Panc1 (cell line): ENCODE data around the gene SNX15.

Source experiments
- POLR2AphosphoS5 ChIP-seq: IDR thresholded peaks from 2 replicates; pipeline ENCODE4 v1.6.1; 2012; ENCODE audit warnings: mild to moderate bottlenecking, low read depth, low read length, moderate library complexity
- TCF7L2 ChIP-seq: IDR thresholded peaks from 2 replicates; pipeline ENCODE4 v1.6.1; 2011; ENCODE audit warnings: mild to moderate bottlenecking, low read depth, low read length, inconsistent platforms
- TF ChIP-seq, protein P1 (sequence below): fragments of 450-650 bp; IDR thresholded peaks from 2 replicates; pipeline ENCODE4 v1.5.1; 2017; ENCODE audit warnings: mild to moderate bottlenecking
- TF ChIP-seq, protein P2 (sequence below), 2 experiments: IDR thresholded peaks; 2 replicates each; pipeline ENCODE4 v1.6.1; 2011 to 2012; ENCODE audit warnings: low read depth in 2 of 2, control low read depth in 1 of 2, low read length in 1 of 2, mild to moderate bottlenecking in 1 of 2, moderate library complexity in 1 of 2; ENCODE audit not compliant: insufficient read depth in 1 of 2

DNA sequence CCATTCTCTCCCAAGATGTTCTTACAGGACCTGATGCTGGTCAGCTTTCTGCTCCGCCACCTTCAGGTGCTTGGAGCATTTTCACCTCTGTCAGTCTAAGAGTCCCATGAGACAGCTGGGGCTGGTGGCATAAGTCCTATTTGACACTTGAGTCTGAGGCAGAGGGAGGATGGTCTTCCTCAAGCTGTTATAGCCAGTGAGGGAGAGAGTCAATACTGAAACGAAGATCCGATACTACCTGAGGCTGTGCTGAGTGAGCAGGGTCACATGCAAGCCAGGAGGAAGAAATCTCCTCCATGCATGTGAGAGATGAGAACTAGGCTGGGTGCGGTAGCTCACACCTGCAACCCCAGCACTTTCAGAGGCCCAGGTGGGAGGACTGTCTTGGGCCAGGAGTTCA is 62.4 kb downstream of the SNX15 start:
- TF ChIP-seq POLR2AphosphoS5 (no peak), TCF7L2 (no peak)
- TF ChIP-seq, protein P1, sequence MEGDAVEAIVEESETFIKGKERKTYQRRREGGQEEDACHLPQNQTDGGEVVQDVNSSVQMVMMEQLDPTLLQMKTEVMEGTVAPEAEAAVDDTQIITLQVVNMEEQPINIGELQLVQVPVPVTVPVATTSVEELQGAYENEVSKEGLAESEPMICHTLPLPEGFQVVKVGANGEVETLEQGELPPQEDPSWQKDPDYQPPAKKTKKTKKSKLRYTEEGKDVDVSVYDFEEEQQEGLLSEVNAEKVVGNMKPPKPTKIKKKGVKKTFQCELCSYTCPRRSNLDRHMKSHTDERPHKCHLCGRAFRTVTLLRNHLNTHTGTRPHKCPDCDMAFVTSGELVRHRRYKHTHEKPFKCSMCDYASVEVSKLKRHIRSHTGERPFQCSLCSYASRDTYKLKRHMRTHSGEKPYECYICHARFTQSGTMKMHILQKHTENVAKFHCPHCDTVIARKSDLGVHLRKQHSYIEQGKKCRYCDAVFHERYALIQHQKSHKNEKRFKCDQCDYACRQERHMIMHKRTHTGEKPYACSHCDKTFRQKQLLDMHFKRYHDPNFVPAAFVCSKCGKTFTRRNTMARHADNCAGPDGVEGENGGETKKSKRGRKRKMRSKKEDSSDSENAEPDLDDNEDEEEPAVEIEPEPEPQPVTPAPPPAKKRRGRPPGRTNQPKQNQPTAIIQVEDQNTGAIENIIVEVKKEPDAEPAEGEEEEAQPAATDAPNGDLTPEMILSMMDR, result no peak
- TF ChIP-seq, protein P2, sequence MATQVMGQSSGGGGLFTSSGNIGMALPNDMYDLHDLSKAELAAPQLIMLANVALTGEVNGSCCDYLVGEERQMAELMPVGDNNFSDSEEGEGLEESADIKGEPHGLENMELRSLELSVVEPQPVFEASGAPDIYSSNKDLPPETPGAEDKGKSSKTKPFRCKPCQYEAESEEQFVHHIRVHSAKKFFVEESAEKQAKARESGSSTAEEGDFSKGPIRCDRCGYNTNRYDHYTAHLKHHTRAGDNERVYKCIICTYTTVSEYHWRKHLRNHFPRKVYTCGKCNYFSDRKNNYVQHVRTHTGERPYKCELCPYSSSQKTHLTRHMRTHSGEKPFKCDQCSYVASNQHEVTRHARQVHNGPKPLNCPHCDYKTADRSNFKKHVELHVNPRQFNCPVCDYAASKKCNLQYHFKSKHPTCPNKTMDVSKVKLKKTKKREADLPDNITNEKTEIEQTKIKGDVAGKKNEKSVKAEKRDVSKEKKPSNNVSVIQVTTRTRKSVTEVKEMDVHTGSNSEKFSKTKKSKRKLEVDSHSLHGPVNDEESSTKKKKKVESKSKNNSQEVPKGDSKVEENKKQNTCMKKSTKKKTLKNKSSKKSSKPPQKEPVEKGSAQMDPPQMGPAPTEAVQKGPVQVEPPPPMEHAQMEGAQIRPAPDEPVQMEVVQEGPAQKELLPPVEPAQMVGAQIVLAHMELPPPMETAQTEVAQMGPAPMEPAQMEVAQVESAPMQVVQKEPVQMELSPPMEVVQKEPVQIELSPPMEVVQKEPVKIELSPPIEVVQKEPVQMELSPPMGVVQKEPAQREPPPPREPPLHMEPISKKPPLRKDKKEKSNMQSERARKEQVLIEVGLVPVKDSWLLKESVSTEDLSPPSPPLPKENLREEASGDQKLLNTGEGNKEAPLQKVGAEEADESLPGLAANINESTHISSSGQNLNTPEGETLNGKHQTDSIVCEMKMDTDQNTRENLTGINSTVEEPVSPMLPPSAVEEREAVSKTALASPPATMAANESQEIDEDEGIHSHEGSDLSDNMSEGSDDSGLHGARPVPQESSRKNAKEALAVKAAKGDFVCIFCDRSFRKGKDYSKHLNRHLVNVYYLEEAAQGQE (IDR thresholded peaks at IDR 0.05; ENCODE audit: insufficient read depth in 1 of 2, low read depth in 2 of 2, low read length in 1 of 2), result no peak
